ENCODE data around the gene HEXA.

HEXA gene

GRCh38 chr15:72377331-72377730 lies 1.5 kb upstream of the HEXA start:
- no peak for TF ChIP-seq CTCF (IDR thresholded peaks at IDR 0.05; ENCODE audit: borderline replicate concordance, control extremely low read depth, extremely low read depth, insufficient read depth, missing control alignments)
- DNase-seq (ENCODE audit: low spot score): no peak
- in situ Hi-C loops (cut with MboI; ENCODE audit: low sequenced_read_pairs, unreplicated experiment): no loop called here

- in situ Hi-C loops (cut with MboI; ENCODE audit: low sequenced_read_pairs, unreplicated experiment): no loop called here
- DNase-seq (ENCODE audit: low spot score): no peak
- TF ChIP-seq CTCF (IDR thresholded peaks at IDR 0.05; ENCODE audit: borderline replicate concordance, control extremely low read depth, extremely low read depth, insufficient read depth, missing control alignments): no peak
Observed at GRCh38 chr15:72375501-72375845, 341 bp downstream of the HEXA start.

- DNase-seq (ENCODE audit: low spot score): no peak
- in situ Hi-C loops (cut with MboI; ENCODE audit: low sequenced_read_pairs, unreplicated experiment): no loop called here
- TF ChIP-seq CTCF (IDR thresholded peaks at IDR 0.05; ENCODE audit: borderline replicate concordance, control extremely low read depth, extremely low read depth, insufficient read depth, missing control alignments): no peak
Observed at GRCh38 chr15:72372361-72372760, 3.5 kb downstream of the HEXA start.

- TF ChIP-seq CTCF (IDR thresholded peaks at IDR 0.05; ENCODE audit: borderline replicate concordance, control extremely low read depth, extremely low read depth, insufficient read depth, missing control alignments): no peak
- no peak for DNase-seq (ENCODE audit: low spot score)
- in situ Hi-C loops (cut with MboI; ENCODE audit: low sequenced_read_pairs, unreplicated experiment): no loop called here
Observed at GRCh38 chr15:72369964-72370363, 5.8 kb downstream of the HEXA start.

- no peak for DNase-seq (ENCODE audit: low spot score)
- in situ Hi-C loops (cut with MboI; ENCODE audit: low sequenced_read_pairs, unreplicated experiment): no loop called here
- no peak for TF ChIP-seq CTCF (IDR thresholded peaks at IDR 0.05; ENCODE audit: borderline replicate concordance, control extremely low read depth, extremely low read depth, insufficient read depth, missing control alignments)
Observed at GRCh38 chr15:72368899-72369298, 6.9 kb downstream of the HEXA start.

- no peak for DNase-seq (ENCODE audit: low spot score)
- in situ Hi-C loops (cut with MboI; ENCODE audit: low sequenced_read_pairs, unreplicated experiment): no loop called here
- no peak for TF ChIP-seq CTCF (IDR thresholded peaks at IDR 0.05; ENCODE audit: borderline replicate concordance, control extremely low read depth, extremely low read depth, insufficient read depth, missing control alignments)
Observed at GRCh38 chr15:72368325-72368724, 7.5 kb downstream of the HEXA start.

- DNase-seq (ENCODE audit: low spot score): peak; percentile 64
- TF ChIP-seq CTCF (IDR thresholded peaks at IDR 0.05; ENCODE audit: borderline replicate concordance, control extremely low read depth, extremely low read depth, insufficient read depth, missing control alignments): no peak
- in situ Hi-C loops (cut with MboI; ENCODE audit: low sequenced_read_pairs, unreplicated experiment): no loop called here
Observed at GRCh38 chr15:72365844-72366243, 10.0 kb downstream of the HEXA start.

Data from GM13976 (cell line).